HG03025 (cell line): Measurements from ENCODE around the gene ATG4A.

Experiments
- ATAC-seq: cut with Tn5 transposase; IDR thresholded peaks from one replicate; pipeline ENCODE4 v1.9.1; 2021; ENCODE audit warnings: mild to moderate bottlenecking, moderate library complexity; ENCODE audit not compliant: unreplicated experiment, low FRiP score

ATG4A gene, protein sequence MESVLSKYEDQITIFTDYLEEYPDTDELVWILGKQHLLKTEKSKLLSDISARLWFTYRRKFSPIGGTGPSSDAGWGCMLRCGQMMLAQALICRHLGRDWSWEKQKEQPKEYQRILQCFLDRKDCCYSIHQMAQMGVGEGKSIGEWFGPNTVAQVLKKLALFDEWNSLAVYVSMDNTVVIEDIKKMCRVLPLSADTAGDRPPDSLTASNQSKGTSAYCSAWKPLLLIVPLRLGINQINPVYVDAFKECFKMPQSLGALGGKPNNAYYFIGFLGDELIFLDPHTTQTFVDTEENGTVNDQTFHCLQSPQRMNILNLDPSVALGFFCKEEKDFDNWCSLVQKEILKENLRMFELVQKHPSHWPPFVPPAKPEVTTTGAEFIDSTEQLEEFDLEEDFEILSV

GRCh38 chrX:108091264-108091877 is at the start of gene ATG4A, which contains the start of gene PSMD10:
TSS of gene ATG4A (plus strand) at chrX:108091778. CDS start at chrX:108091827, 49 bp downstream.
TSS of gene PSMD10 (minus strand) at chrX:108091542. CDS start at chrX:108091520, 22 bp downstream.
- ATAC-seq: peak; percentile 98

DNA sequence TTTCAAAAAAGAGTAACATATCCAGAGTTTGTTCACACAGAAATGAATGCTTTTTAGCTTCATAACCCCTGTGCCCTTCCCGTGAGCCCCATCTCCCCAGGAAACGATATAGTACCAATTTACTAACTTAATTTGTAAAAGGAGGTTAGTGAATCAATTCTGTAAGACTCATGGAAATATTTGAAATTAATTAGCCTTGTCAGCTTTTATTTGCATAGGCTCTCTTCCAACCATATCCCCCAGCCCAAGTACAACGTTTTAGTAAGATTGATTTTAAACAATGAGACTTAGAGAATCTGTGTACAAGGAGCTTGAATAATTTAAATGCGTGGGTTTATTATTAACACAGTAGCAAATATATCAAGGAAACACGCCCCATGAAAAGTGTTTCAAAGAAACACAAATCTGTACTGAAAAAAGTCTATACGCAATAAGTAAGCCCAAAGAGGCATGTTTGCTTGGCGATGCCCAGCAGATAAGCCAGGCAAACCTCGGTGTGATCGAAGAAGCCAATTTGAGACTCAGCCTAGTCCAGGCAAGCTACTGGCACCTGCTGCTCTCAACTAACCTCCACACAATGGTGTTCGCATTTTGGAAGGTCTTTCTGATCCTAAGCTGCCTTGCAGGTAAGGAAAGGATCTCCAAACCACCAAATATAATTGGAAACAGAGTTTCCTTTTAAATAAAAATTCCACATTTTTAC is 46.9 kb upstream of the ATG4A start, which contains the start of gene VSIG1:
Gene VSIG1 (plus strand): TSS at position 512 of the 703 bp plus-strand sequence. CDS start 66 bp downstream, at position 578.
- ATAC-seq: no peak

DNA sequence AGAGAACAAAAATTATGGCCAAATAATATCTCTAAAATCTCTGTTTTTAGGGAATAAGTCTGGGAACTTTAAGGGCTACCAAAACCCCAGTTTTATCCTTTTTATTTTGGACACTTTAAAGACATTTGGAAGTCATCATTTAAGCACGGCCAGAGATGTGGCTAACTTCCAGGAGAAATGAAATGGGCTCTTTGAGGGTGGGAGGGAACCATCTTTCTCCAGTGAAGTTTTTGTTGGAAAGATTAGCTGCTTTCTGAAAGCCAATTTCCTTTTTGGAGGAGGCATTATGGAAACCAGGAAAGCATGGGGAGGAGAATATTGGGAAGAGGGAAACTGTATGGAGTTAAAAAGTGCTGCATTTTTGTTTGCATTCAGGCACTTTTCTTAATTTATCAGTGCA is 41.9 kb upstream of the ATG4A start:
- no peak for ATAC-seq

DNA sequence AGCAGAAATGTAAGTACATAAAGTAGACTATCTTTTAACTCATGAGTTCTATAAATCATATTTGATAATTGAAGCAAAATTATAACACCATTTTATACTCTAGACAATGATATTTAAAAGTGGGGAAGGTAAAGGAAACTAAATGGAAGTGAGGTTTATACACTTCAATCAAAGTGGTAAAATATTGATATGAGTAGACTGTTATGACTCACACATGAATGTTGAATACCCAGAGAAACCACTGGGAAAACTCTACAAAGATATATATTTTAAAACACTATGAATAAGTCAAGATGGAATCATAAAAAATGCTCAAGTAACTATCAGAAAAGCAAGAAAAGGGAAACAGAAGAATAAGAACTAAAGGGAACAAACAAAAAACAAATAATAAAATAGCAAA is 38.4 kb upstream of the ATG4A start:
- no peak for ATAC-seq

DNA sequence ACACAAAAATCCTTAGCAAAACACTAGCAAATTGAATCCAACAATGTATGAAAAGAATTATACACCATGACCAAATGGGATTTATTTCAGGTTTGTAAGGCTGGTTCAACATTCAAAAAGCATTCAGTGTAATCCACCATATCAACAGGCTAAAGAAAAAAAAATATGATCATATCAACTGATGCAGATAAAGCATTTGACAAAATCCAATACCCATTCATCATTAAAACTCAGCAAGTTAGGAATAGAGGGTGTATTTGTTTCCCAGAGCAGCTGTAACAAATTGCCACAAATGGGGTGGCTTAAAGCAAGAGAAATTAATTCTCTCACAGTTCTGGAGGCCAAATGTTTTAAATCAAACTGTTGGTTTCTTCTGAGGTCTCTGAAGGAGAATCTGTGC is 36.0 kb upstream of the ATG4A start:
- ATAC-seq: no peak

DNA sequence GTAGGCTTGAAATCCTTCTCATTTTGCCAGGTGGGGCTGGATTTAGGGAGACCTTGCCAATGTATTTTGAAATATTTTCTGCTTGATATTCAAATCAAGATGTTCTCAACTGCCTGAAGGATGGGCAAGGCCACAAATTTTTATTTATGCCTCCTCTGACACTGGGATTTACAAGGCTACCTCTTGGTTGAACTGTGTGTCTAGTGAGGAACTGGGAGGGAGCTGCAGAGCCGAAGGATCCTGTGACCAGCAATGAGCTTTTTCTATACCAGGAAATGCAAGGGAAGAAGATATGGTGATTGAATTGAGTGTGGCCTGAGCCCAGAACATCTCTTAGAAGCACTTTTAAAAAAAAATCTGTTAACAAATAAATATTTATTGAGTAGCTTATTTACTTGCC is 31.8 kb upstream of the ATG4A start:
- ATAC-seq: no peak

GRCh38 chrX:108064001-108064400 is 27.6 kb upstream of the ATG4A start:
- ATAC-seq: no peak

DNA sequence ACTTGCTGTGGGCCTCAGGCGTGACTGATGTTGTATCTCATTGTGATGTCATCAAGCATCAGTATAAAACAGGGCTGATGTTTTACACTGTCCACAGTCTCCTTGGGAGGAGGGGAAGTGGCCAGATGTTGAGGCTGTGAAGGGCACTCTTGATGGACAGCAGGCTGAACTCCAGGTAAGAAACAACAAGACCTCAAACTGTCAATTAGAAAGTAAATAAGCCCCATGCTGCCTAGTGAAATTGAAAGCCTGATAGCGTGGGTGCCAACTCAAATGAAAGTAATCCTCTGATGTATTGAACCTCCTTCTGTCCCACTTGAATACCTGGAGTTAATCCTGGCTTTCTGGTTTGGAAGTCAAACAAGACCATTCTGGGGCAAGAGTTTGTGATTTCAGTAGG is 27.0 kb upstream of the ATG4A start:
- no peak for ATAC-seq

DNA sequence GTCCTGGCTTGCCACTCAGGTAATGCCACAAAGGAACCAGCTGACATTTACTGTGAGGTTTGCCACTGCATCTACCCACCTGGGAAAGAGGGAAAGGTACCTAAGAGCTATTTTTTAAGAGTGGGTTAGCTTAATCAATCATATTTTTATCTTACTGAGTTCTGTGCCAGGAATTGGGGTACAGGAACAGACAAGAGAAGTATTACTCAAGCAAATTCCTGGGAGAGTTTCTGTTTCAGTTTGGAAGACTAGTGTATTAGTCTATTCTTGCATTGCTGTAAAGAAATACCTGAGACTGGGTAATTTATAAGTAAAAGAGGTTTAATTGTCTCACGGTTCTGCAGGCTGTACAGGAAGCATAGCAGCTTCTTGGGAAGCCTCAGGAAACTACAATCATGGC is 23.5 kb upstream of the ATG4A start:
- no peak for ATAC-seq

- ATAC-seq: no peak
Observed at GRCh38 chrX:108070891-108071290, 20.7 kb upstream of the ATG4A start.

DNA sequence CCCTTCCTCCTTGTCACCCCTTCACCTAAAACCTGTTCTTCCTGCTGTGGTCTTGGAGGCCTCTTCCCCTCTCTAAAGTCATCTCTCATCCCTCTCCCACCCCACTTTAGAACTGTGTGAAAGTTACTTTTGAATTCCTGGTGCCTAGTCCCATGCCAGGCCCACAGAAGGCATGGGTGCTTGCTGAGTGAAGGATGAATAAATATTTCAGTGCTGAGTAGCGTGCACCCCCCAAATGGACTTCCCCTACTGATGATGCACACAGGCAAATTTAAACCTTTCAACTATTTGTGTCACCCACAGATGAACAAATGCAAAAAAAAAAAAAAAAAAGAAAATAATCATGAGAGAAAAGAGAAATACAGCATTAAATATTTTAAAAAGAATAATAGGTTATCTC is 20.0 kb upstream of the ATG4A start:
- ATAC-seq: no peak

DNA sequence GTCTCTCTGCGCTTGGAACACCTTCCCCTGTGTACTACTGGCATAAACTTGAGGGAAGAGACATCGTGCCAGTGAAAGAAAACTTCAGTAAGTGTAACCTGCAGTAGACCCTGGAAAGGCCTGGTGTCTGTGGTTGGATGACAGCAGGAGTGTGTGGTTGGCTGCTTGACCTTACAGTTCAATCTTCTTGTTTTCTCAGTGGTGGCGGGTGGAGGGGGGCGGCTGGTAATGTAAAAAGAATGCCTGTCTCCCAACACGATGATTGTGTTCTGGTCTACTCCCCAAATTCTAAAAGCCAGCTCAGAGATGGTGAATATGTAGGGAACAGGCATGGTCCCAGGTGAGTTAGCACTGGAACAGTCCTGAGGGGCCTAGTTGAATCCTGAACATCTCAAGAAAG is 18.8 kb upstream of the ATG4A start:
- ATAC-seq: no peak

- no peak for ATAC-seq
Observed at GRCh38 chrX:108081110-108081509, 10.5 kb upstream of the ATG4A start.

GRCh38 chrX:108087792-108088191 is 3.8 kb upstream of the ATG4A start:
- ATAC-seq: no peak

- no peak for ATAC-seq
Observed at GRCh38 chrX:108088511-108088910, 3.1 kb upstream of the ATG4A start.

DNA sequence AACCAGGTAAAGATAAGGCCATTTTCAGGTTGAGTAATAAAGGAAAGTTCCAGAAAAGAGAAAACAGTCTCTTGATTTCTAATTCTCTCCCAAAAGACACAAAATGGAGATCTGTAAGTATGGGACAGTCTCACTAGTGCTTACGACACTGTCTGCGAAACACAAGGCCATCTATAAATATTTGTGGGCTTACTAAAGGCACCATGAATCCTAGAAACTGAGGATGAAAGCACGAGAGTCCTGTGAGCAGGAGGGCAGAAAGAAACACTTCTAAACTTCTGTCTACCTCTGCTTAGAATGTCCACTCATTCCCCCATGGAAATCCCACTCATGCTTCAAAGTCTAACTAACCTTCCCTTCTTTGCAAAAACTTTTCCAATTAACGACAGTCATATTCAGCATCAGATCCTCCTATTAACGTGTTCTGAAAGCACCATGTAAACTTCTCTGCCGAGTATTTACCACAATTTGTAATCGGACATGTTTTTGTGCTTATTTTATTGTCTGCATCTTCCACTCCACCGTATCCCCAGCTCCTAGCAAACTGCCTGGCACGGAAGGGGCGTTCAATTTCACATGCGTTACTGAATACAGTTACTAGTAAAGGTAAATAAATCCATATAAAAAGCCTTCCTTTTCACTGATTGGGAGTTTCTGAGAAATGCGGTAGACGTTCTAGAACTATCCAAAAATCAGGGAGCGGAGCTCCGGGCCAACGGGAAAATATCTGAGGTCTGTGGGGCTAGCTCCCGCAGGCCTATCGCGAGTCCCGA is 901 bp upstream of the ATG4A start:
- no peak for ATAC-seq

GRCh38 chrX:108091878-108092291 is 307 bp downstream of the ATG4A start:
- ATAC-seq: peak; percentile 49

GRCh38 chrX:108097380-108097779 is 5.8 kb downstream of the ATG4A start:
- no peak for ATAC-seq

- no peak for ATAC-seq
Observed at GRCh38 chrX:108105473-108105872, 13.9 kb downstream of the ATG4A start.

- ATAC-seq: no peak
Observed at GRCh38 chrX:108114541-108114940, 23.0 kb downstream of the ATG4A start.

DNA sequence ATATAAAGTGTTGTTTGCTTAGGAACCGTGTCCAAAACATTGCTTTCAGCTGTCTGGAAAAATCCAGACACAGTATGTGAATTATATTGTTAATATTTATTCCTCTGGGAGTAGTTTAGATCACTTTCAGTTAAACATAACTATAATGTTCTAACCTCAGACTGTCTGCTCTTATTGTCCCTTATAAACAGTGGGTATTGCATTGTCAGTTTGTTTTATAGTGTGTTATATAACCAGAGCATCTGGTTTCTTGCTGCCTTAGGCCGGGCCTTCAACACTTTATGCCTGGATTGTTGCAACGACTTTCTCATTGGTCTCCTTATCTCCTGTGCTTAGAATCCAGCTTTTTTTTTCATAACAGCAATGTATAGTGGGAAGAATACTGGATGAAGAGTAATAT is 26.4 kb downstream of the ATG4A start:
- no peak for ATAC-seq
